ENCODE data around the gene CD28.

CD28 gene

GRCh38 chr2:203718087-203718486 is 11.6 kb downstream of the CD28 start:
- DNase-seq (ENCODE audit: low spot score): no peak

- no peak for DNase-seq (ENCODE audit: low spot score)
Observed at GRCh38 chr2:203719456-203720410, 13.3 kb downstream of the CD28 start.

GRCh38 chr2:203720915-203721672 is 14.7 kb downstream of the CD28 start:
- no peak for DNase-seq (ENCODE audit: low spot score)

- no peak for DNase-seq (ENCODE audit: low spot score)
Observed at GRCh38 chr2:203721781-203722300, 15.4 kb downstream of the CD28 start.

- no peak for DNase-seq (ENCODE audit: low spot score)
Observed at GRCh38 chr2:203722411-203722810, 16.0 kb downstream of the CD28 start.

- no peak for DNase-seq (ENCODE audit: low spot score)
Observed at GRCh38 chr2:203728321-203728720, 21.9 kb downstream of the CD28 start.

- peak; percentile 49 for DNase-seq (ENCODE audit: low spot score)
Observed at GRCh38 chr2:203730076-203730729, 23.8 kb downstream of the CD28 start.

- no peak for DNase-seq (ENCODE audit: low spot score)
Observed at GRCh38 chr2:203730883-203731282, 24.4 kb downstream of the CD28 start.

- no peak for DNase-seq (ENCODE audit: low spot score)
Observed at GRCh38 chr2:203732092-203732952, 25.9 kb downstream of the CD28 start.

- DNase-seq (ENCODE audit: low spot score): no peak
Observed at GRCh38 chr2:203732953-203733510, 26.6 kb downstream of the CD28 start.

GRCh38 chr2:203733684-203734083 is 27.2 kb downstream of the CD28 start:
- DNase-seq (ENCODE audit: low spot score): no peak

GRCh38 chr2:203734276-203734983 is 28.0 kb downstream of the CD28 start:
- no peak for DNase-seq (ENCODE audit: low spot score)

GRCh38 chr2:203737360-203737759 is 30.9 kb downstream of the CD28 start:
- DNase-seq (ENCODE audit: low spot score): no peak

- DNase-seq (ENCODE audit: low spot score): no peak
Observed at GRCh38 chr2:203739351-203739750, 32.9 kb downstream of the CD28 start.

- DNase-seq (ENCODE audit: low spot score): no peak
Observed at GRCh38 chr2:203740871-203741281, 34.4 kb downstream of the CD28 start.

- DNase-seq (ENCODE audit: low spot score): no peak
Observed at GRCh38 chr2:203741566-203741965, 35.1 kb downstream of the CD28 start.

- peak; percentile 31 for DNase-seq (ENCODE audit: low spot score)
Observed at GRCh38 chr2:203743441-203743981, 37.1 kb downstream of the CD28 start.

- DNase-seq (ENCODE audit: low spot score): no peak
Observed at GRCh38 chr2:203744091-203744490, 37.7 kb downstream of the CD28 start.

GRCh38 chr2:203745267-203745666 is 38.8 kb downstream of the CD28 start:
- no peak for DNase-seq (ENCODE audit: low spot score)
